HAP-1 (cell line): ENCODE measurements around the gene AUTS2.

Source experiments
- DNase-seq, 2 experiments: peaks; one replicate each; pipeline ENCODE4 v3.0.0-alpha.2; 2016 to 2020; ENCODE audit warnings: low spot score in 2 of 2
- H3K27me3 ChIP-seq: fragments of 250-450 bp; sonication (Bioruptor Pico); 2 replicates; pipeline ENCODE4 v1.5.1; 2020; ENCODE audit warnings: low read depth, mild to moderate bottlenecking, moderate library complexity
- H3K36me3 ChIP-seq: fragments of 250-450 bp; sonication (Bioruptor Pico); replicated peaks from 2 replicates; pipeline ENCODE4 v1.5.1; 2020; ENCODE audit warnings: mild to moderate bottlenecking
- H3K4me1 ChIP-seq: fragments of 250-450 bp; sonication (Bioruptor Pico); 2 replicates; pipeline ENCODE4 v1.5.1; 2020; ENCODE audit warnings: mild to moderate bottlenecking
- H3K4me3 ChIP-seq: fragments of 250-450 bp; sonication (Bioruptor Pico); 2 replicates; pipeline ENCODE4 v1.5.1; 2020; ENCODE audit warnings: mild to moderate bottlenecking, moderate library complexity
- H3K9me3 ChIP-seq: fragments of 250-450 bp; sonication (Bioruptor Pico); 2 replicates; pipeline ENCODE4 v1.5.1; 2020; ENCODE audit warnings: mild to moderate bottlenecking, moderate library complexity
- in situ Hi-C: fragments of 300-500 bp; cut with MboI; formaldehyde crosslinking; loops from 3 replicates; pipeline ENCODE4 v1.14.3; 2020; ENCODE audit warnings: low sequenced_read_pairs, inconsistent platforms, mixed read lengths

Gene AUTS2

DNA sequence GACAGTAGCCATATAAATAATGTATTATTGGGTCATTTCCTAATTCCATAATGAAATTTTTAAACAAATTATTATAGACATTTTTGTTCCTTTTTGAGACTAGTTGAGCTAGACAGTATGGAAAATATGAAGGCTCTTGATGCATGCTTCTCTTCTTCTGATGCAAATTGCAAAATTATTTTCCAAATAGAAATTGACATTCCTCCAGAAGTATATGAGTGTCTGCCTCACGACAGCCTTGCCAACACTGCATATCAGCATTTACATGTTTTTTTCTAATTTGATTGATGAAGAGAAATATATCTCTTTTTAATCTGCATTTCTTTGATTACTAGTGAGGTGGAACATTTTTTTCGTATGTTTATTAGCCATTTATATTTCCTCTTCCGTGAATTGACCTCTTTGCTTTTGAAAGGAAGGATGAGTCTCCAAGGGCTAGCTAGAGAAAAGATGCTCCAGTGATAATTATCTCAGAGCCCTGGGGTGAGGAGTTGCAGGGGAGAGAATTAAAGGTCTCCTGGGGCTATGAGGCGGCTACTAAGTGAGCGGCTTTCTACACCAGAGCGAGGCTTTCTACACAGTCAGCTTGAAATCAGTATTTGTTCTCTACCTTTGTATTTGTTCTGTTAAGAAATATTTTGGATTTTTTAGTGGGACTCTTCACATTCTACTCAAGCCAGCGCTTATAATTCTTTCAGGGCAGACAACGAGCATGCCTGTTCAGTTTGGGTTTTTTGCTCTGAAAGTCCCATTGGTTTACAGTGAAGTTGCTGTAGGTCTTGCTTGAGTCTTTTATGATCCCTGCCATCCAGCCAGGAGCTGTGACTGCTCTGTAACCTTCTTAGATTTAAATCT is 821.5 kb downstream of the AUTS2 start:
- in situ Hi-C loops, result no loop called here
- no peaks in the 10 kb centered on the region for H3K9me3 ChIP-seq
- no peak overlapping the region for H3K4me3 ChIP-seq
- no peaks in the 10 kb centered on the region for H3K4me1 ChIP-seq
- no peaks in the 10 kb centered on the region for H3K36me3 ChIP-seq
- DNase-seq, result peak in 1 of 2 experiments; percentile 10
- peaks cover 8% of the 10 kb centered on the region; the same call in 1 of the 2 replicates for H3K27me3 ChIP-seq

DNA sequence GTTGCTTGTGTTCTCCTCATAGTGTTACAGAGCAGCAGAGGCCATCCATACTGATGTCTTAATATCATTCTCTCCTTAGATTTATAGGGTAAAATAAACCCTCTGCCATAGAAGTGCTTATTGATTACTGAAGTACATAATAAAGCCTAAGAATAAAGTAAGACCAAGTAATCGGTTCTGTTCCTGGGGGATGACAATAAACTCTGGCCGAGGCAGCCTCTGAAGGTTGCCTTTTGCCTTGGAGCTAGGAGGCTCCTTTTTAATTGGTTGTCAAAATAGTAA is 822.0 kb downstream of the AUTS2 start:
- Histone ChIP-seq H3K9me3 (no peaks in the 10 kb centered on the region), H3K27me3 (peaks cover 8% of the 10 kb centered on the region; the same call in 1 of the 2 replicates), H3K4me1 (no peaks in the 10 kb centered on the region), H3K36me3 (no peaks in the 10 kb centered on the region), H3K4me3 (no peak overlapping the region)
- no peak for DNase-seq
- in situ Hi-C loops, result no loop called here

DNA sequence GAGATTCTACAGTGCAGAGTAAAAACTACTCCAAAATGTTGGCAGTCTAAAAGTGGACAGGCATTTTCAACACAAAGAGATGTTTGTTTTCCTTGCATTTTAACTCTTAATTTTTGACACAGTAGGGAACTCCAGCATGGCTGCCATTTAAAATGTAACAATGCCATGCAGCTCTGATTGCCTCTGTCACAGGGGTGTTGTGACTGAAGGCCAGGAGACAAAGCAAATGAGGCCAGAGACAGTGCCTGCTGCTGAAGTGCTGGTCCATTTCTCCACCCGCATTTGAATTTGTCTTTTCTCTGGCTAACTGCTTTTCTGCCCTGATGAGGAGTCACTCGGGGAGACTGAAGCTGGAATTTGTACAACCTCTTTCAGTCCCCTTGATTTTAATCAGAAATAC is 823.0 kb downstream of the AUTS2 start:
- Histone ChIP-seq H3K9me3 (no peaks in the 10 kb centered on the region), H3K36me3 (no peaks in the 10 kb centered on the region), H3K4me3 (no peak overlapping the region), H3K4me1 (no peaks in the 10 kb centered on the region), H3K27me3 (peaks cover 8% of the 10 kb centered on the region; the same call in 1 of the 2 replicates)
- DNase-seq, result no peak
- in situ Hi-C loops, result no loop called here

DNA sequence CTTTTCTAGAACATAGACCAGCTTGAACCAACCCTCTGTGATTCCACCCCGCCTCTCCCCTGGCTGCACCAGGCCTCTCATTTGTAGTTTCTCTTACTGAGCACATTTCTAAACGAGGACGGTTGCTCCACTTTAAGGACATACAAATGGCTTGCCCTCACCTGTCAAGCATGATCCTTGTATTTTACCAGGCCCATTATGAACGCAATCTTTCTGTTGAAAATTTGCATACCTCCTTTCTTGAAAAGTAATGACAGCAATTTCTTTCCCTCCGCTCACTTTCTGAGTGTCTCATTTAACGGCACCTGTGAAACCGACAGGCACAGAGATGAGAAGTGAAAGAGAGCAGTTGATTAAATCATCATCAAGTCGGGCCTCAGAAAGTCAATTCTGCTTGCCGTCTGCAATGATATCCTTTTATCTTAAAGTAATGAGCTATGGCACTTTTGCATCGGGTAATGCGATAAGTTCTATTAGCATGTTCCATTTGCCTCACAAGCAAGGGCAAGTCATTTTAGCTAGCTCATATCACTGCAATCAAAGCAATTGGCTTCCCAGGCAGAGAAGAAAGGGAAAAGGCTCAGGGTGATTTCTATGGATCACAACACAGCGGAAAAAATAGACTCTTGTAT is 828.1 kb downstream of the AUTS2 start:
- in situ Hi-C loops, result no loop called here

DNA sequence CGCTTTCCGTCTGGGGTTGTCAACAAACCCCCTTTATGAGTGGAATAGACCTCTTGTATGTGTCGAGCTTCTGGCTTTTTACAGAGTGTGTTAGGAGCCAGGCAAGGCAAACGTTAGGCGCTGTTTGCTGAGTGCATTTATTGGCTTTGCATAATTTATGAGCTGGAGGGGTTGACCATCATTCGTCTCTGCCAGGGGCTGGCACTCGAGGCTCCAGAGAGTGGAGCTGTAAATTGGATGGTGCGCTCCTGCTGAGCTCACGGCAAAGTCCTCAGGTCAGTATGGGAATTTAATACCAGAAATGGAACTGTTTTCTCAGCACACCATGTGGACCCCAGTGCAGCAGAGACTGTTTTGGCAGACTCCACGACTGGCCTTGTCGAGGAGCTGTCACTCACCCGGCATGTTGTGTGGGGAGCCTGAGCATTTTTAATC is 834.3 kb downstream of the AUTS2 start:
- Histone ChIP-seq H3K4me3 (no peak overlapping the region), H3K36me3 (no peaks in the 10 kb centered on the region), H3K4me1 (no peaks in the 10 kb centered on the region), H3K27me3 (no peaks in the 10 kb centered on the region), H3K9me3 (no peaks in the 10 kb centered on the region)
- in situ Hi-C loops, result no loop called here
- no peak for DNase-seq

More for the DNA sequence above, 828.1 kb downstream of the AUTS2 start:
- Histone ChIP-seq H3K4me1 (no peaks in the 10 kb centered on the region), H3K36me3 (no peaks in the 10 kb centered on the region), H3K27me3 (peaks cover 2% of the 10 kb centered on the region; the same call in 1 of the 2 replicates), H3K4me3 (no peak overlapping the region), H3K9me3 (no peaks in the 10 kb centered on the region)
- DNase-seq, result no peak

DNA sequence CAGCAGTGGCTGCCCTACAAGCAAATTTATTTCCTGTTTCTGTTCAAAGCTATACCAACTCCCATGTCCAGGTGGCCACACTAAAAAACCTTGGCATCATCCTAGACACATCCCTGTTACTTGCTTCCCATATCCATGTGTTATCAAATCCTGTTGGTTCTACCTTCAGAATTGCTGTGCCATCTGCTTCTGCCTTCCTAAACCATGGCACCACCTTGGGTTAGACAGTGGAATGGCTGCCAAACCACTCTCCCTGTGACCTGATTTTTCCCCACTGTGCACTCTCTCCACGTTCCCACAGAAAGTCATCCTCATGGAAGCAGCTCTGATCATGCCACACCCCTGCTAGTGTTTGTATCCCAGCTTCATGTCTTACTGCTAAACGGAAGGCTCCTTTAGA is 836.1 kb downstream of the AUTS2 start:
- in situ Hi-C loops, result no loop called here
- DNase-seq, result no peak
- Histone ChIP-seq H3K27me3 (no peaks in the 10 kb centered on the region), H3K4me1 (no peaks in the 10 kb centered on the region), H3K9me3 (no peaks in the 10 kb centered on the region), H3K4me3 (no peak overlapping the region), H3K36me3 (no peaks in the 10 kb centered on the region)

DNA sequence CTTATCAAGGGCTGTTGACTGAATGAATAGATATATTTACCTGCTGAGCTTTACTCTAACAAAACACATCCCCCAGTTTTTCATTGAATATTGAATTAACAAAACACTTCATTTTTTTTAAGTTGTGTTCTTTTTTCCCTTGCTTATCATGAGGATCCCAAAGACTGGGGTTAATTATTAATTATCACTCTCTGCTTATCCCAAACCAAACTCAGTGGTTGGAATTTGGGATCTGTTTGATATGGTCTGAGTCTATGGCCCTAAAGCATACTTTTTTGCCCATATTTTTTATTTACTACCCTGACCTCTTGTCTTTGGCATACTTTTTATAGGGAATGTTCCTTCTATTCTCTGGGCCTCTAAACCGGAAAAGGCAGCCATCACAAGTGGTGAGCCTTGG is 836.5 kb downstream of the AUTS2 start:
- Histone ChIP-seq H3K4me3 (no peak overlapping the region), H3K36me3 (no peaks in the 10 kb centered on the region), H3K27me3 (no peaks in the 10 kb centered on the region), H3K4me1 (no peaks in the 10 kb centered on the region), H3K9me3 (no peaks in the 10 kb centered on the region)
- DNase-seq, result no peak
- in situ Hi-C loops, result no loop called here

DNA sequence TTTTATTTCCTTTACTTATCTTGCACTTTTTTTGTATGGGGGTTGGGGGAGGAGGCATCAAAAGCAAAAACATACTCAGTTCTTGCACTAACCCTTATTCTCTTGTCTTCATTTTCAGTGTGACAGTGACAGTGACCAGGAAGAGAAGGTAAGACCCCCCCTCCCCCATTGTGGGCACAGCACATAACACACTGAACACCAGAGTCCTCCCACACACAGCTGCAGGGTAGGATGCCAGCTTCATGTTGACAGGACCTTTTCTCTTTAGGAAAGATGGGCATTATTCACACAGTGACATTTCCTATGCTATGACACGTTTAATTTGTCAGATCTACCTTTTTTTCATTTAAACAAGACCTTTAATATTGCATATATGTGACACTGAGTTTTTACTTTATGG is 837.4 kb downstream of the AUTS2 start:
- Histone ChIP-seq H3K4me3 (no peak overlapping the region), H3K27me3 (no peaks in the 10 kb centered on the region), H3K9me3 (no peaks in the 10 kb centered on the region), H3K36me3 (no peaks in the 10 kb centered on the region), H3K4me1 (no peaks in the 10 kb centered on the region)
- in situ Hi-C loops, result no loop called here
- no peak for DNase-seq

DNA sequence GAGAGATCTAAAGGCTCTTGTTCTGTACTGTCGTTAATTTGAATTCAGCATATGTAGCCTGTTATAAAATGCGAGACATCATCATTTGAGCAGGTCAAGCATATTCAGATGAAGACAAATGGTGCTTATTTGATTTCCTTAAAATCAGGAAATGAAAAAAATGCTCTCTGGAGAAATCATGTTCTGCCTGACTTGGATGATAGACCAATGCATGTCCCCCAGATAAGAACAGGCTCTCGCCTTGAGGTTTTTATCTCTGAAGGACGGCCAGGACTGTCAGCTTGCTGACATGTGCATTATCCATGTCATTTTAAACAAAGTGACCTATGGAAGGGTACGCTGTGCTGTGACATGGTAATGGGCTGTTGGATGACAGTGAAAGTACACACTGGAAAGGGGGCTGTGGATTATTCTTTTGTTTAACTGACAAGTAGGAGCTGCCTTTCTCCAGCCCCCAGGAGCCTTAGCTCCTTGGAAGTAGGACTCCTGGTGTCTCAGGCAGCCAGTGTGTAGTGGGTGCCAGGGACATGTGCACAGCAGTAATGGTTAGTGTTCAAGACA is 838.6 kb downstream of the AUTS2 start:
- Histone ChIP-seq H3K9me3 (no peaks in the 10 kb centered on the region), H3K27me3 (no peaks in the 10 kb centered on the region), H3K4me1 (no peaks in the 10 kb centered on the region), H3K36me3 (no peaks in the 10 kb centered on the region), H3K4me3 (no peak overlapping the region)
- in situ Hi-C loops, result no loop called here
- no peak for DNase-seq

DNA sequence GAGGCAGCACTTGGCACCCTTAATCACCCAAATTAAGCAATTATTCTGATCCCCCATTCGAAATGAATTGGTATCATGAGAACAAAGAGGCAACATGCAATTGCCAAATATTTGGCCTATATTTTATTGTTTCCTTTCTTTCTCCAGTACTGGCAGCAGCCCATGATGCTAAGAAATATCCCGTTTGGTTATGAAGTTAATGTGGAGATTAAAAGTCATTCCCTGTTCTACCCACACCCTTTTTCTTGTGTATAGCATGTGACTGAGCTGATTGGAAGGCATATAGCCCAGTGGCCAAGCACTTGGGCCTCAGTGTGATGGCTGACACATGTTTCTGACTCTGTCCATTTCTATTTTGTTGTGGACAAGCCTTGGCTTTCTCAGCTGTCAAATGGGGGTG is 841.4 kb downstream of the AUTS2 start:
- DNase-seq, result no peak
- H3K4me1 ChIP-seq, result no peaks in the 10 kb centered on the region
- H3K4me3 ChIP-seq, result no peak overlapping the region
- in situ Hi-C loops, result no loop called here
- no peaks in the 10 kb centered on the region for H3K27me3 ChIP-seq
- no peaks in the 10 kb centered on the region for H3K9me3 ChIP-seq
- H3K36me3 ChIP-seq, result no peaks in the 10 kb centered on the region

DNA sequence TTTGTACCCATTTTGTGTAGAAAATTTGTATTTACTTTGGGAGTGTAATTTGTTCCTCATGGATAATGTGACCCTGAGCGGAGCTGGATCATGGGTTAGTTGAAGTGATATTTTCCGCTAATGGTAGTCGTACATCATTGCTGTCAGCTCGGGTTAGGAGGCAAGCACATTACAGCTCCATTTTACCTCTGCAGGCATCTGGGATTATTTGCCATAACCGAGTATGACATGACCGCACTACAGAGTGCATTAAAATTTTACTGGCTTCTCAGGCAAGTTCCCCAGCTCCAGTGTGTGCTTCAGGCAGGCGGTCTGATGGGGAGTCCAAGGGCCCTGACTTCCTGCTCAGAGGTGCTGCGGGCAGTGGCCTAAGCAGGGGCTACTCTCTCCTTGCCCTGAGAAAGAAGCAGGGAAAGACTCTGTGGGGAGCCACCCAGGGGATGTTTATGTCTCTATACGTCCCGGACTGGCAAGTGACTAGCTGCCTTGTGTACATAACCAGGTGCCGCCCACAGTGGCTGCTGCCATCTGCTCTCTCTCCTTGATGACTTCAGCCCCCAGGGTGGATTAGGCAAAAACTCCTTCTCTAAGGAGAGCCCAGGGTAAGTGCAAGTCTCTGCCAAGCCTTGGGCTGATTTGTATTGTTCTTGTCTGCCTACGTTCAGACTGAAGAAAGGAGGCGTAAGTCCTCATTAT is 848.3 kb downstream of the AUTS2 start:
- DNase-seq, result no peak
- no peak overlapping the region for H3K4me3 ChIP-seq
- in situ Hi-C loops, result no loop called here
- H3K4me1 ChIP-seq, result no peaks in the 10 kb centered on the region
- H3K36me3 ChIP-seq, result no peaks in the 10 kb centered on the region
- H3K9me3 ChIP-seq, result no peaks in the 10 kb centered on the region
- H3K27me3 ChIP-seq, result no peaks in the 10 kb centered on the region

DNA sequence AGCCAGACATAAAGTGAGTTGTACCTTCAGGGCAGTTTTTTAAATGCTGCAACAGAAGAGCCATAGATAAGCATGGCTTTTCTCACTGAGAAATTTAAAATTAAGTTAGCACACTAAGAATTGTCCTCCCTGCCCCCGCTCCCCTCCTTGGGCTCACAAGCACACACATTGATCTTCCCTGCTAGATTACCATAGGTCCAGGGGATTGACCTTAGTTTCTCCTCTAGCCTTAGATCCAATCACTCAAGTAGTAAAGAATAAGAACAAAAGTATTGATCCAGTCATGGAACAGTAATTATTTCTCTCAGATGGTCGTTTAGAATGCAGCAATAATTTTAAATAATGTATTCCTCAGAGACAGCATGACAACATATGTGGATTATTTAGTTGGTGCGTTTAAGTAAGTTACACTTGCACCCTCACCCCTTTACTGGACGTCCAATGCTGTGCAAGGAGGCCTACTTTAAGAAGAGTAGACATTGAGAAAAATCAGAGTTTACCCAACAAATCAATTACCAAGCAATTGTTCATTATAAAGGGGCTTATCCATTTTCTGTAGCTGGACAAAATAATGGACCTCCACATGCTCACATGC is 850.1 kb downstream of the AUTS2 start:
- Histone ChIP-seq H3K36me3 (no peaks in the 10 kb centered on the region), H3K9me3 (no peaks in the 10 kb centered on the region), H3K4me1 (no peaks in the 10 kb centered on the region), H3K4me3 (no peak overlapping the region), H3K27me3 (no peaks in the 10 kb centered on the region)
- DNase-seq, result no peak
- in situ Hi-C loops, result no loop called here

DNA sequence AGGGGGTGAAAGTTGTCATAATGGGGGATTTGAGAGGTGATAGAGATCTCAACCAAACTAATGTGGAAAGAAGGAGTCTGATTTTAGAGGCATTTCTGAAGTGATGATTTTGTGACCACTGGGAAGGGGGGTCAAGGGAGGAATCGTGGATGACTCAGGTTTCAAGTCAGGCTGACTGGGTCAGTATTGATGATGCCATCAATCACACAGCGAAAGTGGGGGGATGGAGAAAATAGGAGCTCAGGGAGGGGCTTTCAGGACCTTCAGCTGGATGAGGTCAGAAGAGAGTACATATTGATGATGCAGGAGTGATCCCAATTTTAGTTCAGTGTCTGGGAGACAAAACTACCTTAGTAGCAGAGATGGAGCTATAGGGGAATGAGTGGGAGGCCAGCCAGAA is 852.5 kb downstream of the AUTS2 start:
- Histone ChIP-seq H3K27me3 (no peaks in the 10 kb centered on the region), H3K4me3 (no peak overlapping the region), H3K4me1 (no peaks in the 10 kb centered on the region), H3K36me3 (no peaks in the 10 kb centered on the region), H3K9me3 (no peaks in the 10 kb centered on the region)
- in situ Hi-C loops, result no loop called here
- no peak for DNase-seq
